Measurements from ENCODE around the gene MTFP1. TPM values are rescaled to one million over a fixed set of nuclear protein-coding genes. Genes with fewer than 3 reads are reported as not detected.

Gene MTFP1
- total and polyA plus RNA-seq, 2 experiments from 2014 or later = 54.6 to 64.1 TPM

GRCh38 chr22:30427871-30428270 is 2.3 kb downstream of the MTFP1 start:
- no peaks in the 10 kb centered on the region; the same call in 1 of the 2 replicates for H3K36me3 ChIP-seq (ENCODE audit: insufficient read depth)
- Mint-ChIP-seq H3K36me3 (ENCODE audit: low read depth) (peaks cover 11% of the 10 kb centered on the region), H3K27me3 (ENCODE audit: insufficient read depth, low read depth, poor library complexity) (peaks cover 24% of the 10 kb centered on the region), H3K9me3 (no peaks in the 10 kb centered on the region), H3K4me3 (no peak overlapping the region), H3K4me1 (peaks cover 17% of the 10 kb centered on the region; the same call in 2 of the 3 replicates), H3K27ac (no peak overlapping the region)
- no peaks in the 10 kb centered on the region for H3K9me2 ChIP-seq (ENCODE audit: insufficient read depth)
- no peaks in the 10 kb centered on the region for H3K27me3 ChIP-seq (ENCODE audit: insufficient read depth)
- no peaks in the 10 kb centered on the region for H4K20me1 ChIP-seq (replicated peaks; ENCODE audit: insufficient read depth)
- H3K79me2 ChIP-seq (replicated peaks; ENCODE audit: insufficient read depth) = no peaks in the 10 kb centered on the region
- no peak overlapping the region for H3K4me3 ChIP-seq
- no peak overlapping the region for H2AFZ ChIP-seq
- H3K27ac ChIP-seq (ENCODE audit: low read depth) = no peak overlapping the region
- DNase-seq (ENCODE audit: low spot score) (no peak), ATAC-seq (no peak)
- H3K4me2 ChIP-seq = no peak overlapping the region
- H3K4me1 ChIP-seq (ENCODE audit: insufficient read depth) = peaks cover under 1% of the 10 kb centered on the region; the same call in 1 of the 2 replicates
- TF ChIP-seq STAT1 (IDR thresholded peaks at IDR 0.05; ENCODE audit: unreplicated experiment) = no peak
- TF ChIP-seq ETS1 (IDR thresholded peaks at IDR 0.05) = no peak
- TF ChIP-seq CTCF (conservative IDR thresholded peaks at IDR 0.05; ENCODE audit: low read depth in 2 of 2) = no peak
- TF ChIP-seq REST (IDR thresholded peaks at IDR 0.05; ENCODE audit: unreplicated experiment) = no peak
- no peak for TF ChIP-seq EZH2phosphoT487 (IDR thresholded peaks at IDR 0.05; ENCODE audit: unreplicated experiment)
- no peak for TF ChIP-seq ZNF331 (CRISPR knock-in tag; IDR thresholded peaks at IDR 0.05; ENCODE audit: low read depth)
- no peak for TF ChIP-seq ZNF114 (CRISPR knock-in tag; IDR thresholded peaks at IDR 0.05)
- TF ChIP-seq EZH2 (IDR thresholded peaks at IDR 0.05; ENCODE audit: low read depth, unreplicated experiment) = no peak
- H3F3A ChIP-seq (replicated peaks; ENCODE audit: low read depth) = peaks cover 22% of the 10 kb centered on the region

- TF ChIP-seq EZH2 (IDR thresholded peaks at IDR 0.05; ENCODE audit: low read depth, unreplicated experiment) (no peak), ZNF331 (CRISPR knock-in tag; IDR thresholded peaks at IDR 0.05; ENCODE audit: low read depth) (no peak)
Observed at GRCh38 chr22:30429887-30430286, 4.3 kb downstream of the MTFP1 start.

More at GRCh38 chr22:30429887-30430286, 4.3 kb downstream of the MTFP1 start:
- H3K4me1 ChIP-seq (ENCODE audit: insufficient read depth) = no peaks in the 10 kb centered on the region; the same call in 1 of the 2 replicates
- H3K36me3 ChIP-seq (ENCODE audit: insufficient read depth) = no peaks in the 10 kb centered on the region; the same call in 1 of the 2 replicates
- H2AFZ ChIP-seq = no peak overlapping the region
- H3K79me2 ChIP-seq (replicated peaks; ENCODE audit: insufficient read depth) = no peaks in the 10 kb centered on the region
- no peak overlapping the region for H3K4me3 Mint-ChIP-seq
- no peak overlapping the region for H3K27ac ChIP-seq (ENCODE audit: low read depth)
- no peak overlapping the region for H3K4me3 ChIP-seq
- H3K27me3 ChIP-seq (ENCODE audit: insufficient read depth) = no peaks in the 10 kb centered on the region
- H3K27me3 Mint-ChIP-seq (ENCODE audit: insufficient read depth, low read depth, poor library complexity) = peaks cover 11% of the 10 kb centered on the region
- 0 out of 2 replicates have a peak, but pooled peaks cover 3% of the 10 kb centered on the region for H3K9me2 ChIP-seq (ENCODE audit: insufficient read depth)
- no peak overlapping the region for H3K27ac Mint-ChIP-seq
- H3K36me3 Mint-ChIP-seq (ENCODE audit: low read depth) = peaks cover 11% of the 10 kb centered on the region
- no peak for ATAC-seq
- H3K4me1 Mint-ChIP-seq = peaks cover 11% of the 10 kb centered on the region; the same call in 2 of the 3 replicates
- peak; percentile 53 for DNase-seq (ENCODE audit: low spot score)
- peaks cover 8% of the 10 kb centered on the region for H3F3A ChIP-seq (replicated peaks; ENCODE audit: low read depth)
- no peaks in the 10 kb centered on the region for H3K9me3 Mint-ChIP-seq
- H4K20me1 ChIP-seq (replicated peaks; ENCODE audit: insufficient read depth) = no peaks in the 10 kb centered on the region
- H3K4me2 ChIP-seq = no peak overlapping the region

Data from GM23338 (cell line).